ENCODE results near the gene CARD6. TPM values are rescaled to one million over a fixed set of nuclear protein-coding genes. Genes with fewer than 3 reads are reported as not detected.

Gene CARD6
- total and polyA plus RNA-seq, 2 of the 13 experiments (the other 11 are each of a cell fraction or from before 2014, with no cell fraction given) = 0.33 to 1.4 TPM

- peak; percentile 78 for TF ChIP-seq ZBTB33 (CRISPR knock-in tag; IDR thresholded peaks at IDR 0.05)
- no peak for TF ChIP-seq MAFG (CRISPR knock-in tag; IDR thresholded peaks at IDR 0.05)
- no peak for TF ChIP-seq HDAC6 (IDR thresholded peaks at IDR 0.05; ENCODE audit: low read depth, low read length)
- peak; percentile 98 for TF ChIP-seq HNF1B (CRISPR knock-in tag; IDR thresholded peaks at IDR 0.05)
- TF ChIP-seq REST (IDR thresholded peaks at IDR 0.05; ENCODE audit: borderline replicate concordance in 1 of 2, low read depth in 1 of 2, low read length in 2 of 2) = peak in 1 of 2 experiments; percentile 71; a peak in 2 of 4 replicates
- no peak for TF ChIP-seq NBN (conservative IDR thresholded peaks at IDR 0.05)
- TF ChIP-seq SNAI1 (CRISPR knock-in tag; IDR thresholded peaks at IDR 0.05; ENCODE audit: borderline replicate concordance) = no peak; the same call in 1 of the 2 replicates
- TF ChIP-seq ZSCAN9 (CRISPR knock-in tag; IDR thresholded peaks at IDR 0.05; ENCODE audit: borderline replicate concordance) = peak; percentile 97
- peak; percentile 84; the same call in 1 of the 2 replicates for TF ChIP-seq ZFP90 (CRISPR knock-in tag; IDR thresholded peaks at IDR 0.05; ENCODE audit: borderline replicate concordance)
- TF ChIP-seq MNT (IDR thresholded peaks at IDR 0.05) = peak; percentile 43; the same call in 1 of the 2 replicates
- TF ChIP-seq IRX3 (CRISPR knock-in tag; IDR thresholded peaks at IDR 0.05; ENCODE audit: borderline replicate concordance, low read depth) = no peak
Measured at GRCh38 chr5:40834849-40835787, 6.0 kb upstream of the CARD6 start, which contains the start of gene RPL37 (continued).
